D721Med (cell line): Measurements from ENCODE around the gene PIK3CG.
"Not testable (repeated sequence)": the region's sequence is repeated elsewhere in the genome, so short reads cannot be mapped to it uniquely, and the experiment has no call there.

Source experiments
- DNase-seq: peaks from one replicate; pipeline ENCODE4 v3.0.0; 2011; ENCODE audit warnings: low spot score; ENCODE audit not compliant: insufficient read length
- FAIRE-seq: peaks from 2 replicates; lab custom pipeline; 2011; peaks lifted over from hg19 to GRCh38; lab: Jason Lieb, UNC
- TF ChIP-seq, protein P1 (sequence below): IDR thresholded peaks from 2 replicates; pipeline ENCODE4 v1.5.1; 2012; ENCODE audit warnings: mild to moderate bottlenecking, control low read depth; ENCODE audit not compliant: insufficient read depth; ENCODE audit errors: missing control alignments

PIK3CG gene

DNA sequence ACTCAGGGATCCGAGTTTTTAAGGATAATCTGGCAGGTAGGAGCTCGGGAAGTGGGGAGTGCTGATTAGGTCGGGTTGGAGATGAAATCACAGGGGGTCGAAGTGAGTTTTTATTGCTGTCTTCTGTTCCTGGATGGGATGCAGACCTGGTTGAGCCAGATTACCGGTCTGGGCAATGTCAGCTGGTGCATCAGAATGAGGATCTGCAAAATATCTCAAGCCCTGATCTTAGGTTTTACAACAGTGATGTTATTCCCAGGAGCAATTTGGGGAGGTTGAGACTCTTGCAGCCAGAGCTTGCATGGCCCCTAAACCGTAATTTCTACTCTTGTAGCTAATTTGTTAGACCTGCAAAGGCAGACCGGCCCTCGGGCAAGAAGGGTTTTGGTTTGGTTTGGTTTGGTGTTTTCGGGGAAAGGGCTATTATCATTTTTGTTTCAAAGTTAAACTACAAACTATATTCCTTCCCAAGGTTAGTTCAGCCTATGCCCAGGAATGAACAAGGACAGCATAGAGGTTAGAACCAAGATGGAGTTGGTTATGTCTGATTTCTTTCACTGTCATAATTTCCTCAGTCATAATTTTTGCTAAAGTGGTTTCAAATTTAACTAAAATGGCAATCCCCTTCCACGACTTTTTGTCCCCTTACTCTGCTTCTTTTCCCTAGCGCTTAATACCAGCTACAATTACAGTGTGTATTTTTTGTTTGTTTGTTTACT is 20.6 kb upstream of the PIK3CG start:
- TF ChIP-seq, protein P1, sequence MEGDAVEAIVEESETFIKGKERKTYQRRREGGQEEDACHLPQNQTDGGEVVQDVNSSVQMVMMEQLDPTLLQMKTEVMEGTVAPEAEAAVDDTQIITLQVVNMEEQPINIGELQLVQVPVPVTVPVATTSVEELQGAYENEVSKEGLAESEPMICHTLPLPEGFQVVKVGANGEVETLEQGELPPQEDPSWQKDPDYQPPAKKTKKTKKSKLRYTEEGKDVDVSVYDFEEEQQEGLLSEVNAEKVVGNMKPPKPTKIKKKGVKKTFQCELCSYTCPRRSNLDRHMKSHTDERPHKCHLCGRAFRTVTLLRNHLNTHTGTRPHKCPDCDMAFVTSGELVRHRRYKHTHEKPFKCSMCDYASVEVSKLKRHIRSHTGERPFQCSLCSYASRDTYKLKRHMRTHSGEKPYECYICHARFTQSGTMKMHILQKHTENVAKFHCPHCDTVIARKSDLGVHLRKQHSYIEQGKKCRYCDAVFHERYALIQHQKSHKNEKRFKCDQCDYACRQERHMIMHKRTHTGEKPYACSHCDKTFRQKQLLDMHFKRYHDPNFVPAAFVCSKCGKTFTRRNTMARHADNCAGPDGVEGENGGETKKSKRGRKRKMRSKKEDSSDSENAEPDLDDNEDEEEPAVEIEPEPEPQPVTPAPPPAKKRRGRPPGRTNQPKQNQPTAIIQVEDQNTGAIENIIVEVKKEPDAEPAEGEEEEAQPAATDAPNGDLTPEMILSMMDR, result no peak
- FAIRE-seq, result no peak
- DNase-seq, result no peak

DNA sequence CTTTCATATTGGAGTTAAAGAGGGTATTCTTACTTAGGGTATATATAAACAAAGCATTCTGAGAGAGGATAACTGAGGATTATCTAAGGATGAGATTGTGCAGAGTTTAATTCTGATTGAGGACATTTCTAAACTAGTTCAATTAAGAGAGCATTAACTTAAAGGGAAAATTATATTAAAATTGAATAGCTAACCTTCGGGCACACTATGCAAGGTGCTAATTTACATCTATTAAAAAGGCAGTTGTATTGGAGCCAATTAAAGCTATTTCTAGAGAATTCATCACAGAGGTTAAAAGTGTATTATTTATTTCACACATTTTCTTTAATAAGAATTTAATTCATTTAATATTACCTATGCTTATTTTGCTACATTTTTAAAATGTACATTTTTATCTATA is 17.0 kb upstream of the PIK3CG start:
- FAIRE-seq (no peak), DNase-seq (no peak)
- TF ChIP-seq, protein P1, result no peak

DNA sequence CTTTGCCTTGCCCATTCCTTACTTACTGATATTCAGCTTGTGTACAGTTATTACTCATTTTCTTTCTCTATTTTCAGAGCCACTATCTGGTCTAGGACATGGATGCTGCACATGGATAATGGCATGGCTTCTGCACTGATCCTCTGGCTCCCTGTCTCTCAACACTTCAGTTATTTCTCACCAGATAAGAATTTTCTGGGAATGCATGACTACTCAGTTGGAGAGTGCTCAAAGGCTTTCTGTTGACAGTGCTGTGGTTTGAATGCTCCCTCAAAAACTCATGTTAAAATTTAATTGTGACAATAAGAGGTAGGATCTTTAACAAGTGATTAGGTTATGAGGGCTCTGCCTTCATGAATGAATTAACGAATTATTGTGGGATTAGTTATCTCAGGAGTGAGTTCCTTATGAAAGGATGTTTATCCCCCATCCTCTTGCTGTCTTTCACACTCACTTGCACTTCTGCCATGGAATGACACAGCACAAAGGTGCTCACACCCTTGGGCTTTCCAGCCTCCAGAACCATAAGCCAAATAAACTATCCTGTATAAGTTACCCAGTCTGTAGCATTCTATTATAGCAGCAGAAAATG is 16.1 kb upstream of the PIK3CG start:
- FAIRE-seq (no peak), DNase-seq (no peak)
- TF ChIP-seq, protein P1, result no peak

DNA sequence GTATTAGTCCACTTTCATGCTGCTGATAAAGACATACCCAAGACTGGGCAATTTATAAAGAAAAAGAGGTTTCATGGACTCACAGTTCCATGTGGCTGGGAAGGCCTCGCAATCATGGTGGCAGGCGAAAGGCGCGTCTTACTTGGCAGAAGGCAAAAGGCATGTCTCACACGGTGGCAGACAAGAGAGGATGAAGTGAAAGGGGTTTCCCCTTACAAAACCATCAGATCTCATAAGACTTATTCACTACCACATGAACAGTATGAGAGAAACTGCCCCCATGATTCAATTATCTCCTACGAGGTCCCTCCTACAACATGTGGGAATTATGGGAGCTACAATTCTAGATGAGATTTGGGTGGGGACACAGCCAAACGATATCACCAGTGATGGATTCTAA is 13.4 kb upstream of the PIK3CG start:
- FAIRE-seq, DNase-seq: not testable (repeated sequence)

DNA sequence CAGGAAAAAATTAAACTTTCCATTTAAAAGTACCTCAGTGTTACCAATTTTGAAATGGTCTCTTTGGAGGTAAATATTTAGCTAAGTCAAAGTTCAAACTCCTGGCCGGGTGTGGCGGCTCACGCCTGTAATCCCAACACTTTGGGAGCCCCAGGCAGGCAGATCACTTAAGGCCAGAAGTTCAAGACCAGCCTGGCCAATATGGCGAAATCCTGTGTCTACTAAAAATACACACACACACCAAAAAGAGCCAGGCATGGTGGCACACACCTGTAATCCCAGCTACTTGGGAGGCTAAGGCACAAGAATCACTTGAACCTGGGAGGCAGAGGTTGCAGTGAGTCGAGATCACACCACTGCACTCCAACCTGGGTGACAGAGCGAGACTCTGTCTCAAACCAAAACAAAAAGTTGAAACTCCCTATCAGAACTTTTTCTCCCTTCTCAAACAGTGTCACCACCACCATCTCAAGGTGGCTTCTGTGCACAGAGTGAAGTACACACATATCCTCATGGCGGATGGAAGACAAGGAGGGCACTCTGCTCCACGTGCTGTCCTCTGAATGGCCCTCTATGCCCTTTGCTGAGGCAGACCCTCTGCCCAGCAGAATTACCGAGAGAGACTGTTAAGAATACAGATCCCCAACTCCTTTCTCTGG is 11.7 kb upstream of the PIK3CG start:
- TF ChIP-seq, protein P1, result no peak
- FAIRE-seq (no peak), DNase-seq (no peak)

DNA sequence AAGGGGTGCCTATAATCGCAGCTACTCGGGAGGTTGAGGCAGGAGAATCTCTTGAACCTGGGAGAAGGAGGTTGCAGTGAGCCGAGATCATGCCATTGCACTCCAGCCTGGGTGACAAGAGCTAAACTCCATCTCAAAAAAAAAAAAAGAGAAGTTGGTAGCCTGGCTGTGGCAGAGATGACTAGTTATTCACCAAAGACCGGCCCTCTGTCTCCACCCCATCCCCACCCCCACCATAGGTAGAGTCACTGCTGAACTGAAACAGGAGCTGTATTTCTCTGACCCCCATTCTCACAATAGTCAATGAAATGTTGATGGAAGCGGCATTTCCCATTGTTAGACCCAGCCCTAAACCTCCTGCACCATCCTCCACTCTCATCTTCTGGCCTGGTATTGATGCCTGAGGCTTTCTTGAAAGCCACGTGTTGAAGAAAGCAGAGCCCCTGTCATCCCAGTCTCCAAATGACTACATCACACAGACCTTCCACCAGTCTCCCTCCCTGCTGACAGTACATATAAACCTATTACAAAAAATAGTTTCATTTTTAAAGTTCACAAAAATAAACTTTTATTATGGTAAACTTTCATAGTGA is 9.4 kb upstream of the PIK3CG start:
- TF ChIP-seq, protein P1, result no peak
- no peak for FAIRE-seq
- no peak for DNase-seq

DNA sequence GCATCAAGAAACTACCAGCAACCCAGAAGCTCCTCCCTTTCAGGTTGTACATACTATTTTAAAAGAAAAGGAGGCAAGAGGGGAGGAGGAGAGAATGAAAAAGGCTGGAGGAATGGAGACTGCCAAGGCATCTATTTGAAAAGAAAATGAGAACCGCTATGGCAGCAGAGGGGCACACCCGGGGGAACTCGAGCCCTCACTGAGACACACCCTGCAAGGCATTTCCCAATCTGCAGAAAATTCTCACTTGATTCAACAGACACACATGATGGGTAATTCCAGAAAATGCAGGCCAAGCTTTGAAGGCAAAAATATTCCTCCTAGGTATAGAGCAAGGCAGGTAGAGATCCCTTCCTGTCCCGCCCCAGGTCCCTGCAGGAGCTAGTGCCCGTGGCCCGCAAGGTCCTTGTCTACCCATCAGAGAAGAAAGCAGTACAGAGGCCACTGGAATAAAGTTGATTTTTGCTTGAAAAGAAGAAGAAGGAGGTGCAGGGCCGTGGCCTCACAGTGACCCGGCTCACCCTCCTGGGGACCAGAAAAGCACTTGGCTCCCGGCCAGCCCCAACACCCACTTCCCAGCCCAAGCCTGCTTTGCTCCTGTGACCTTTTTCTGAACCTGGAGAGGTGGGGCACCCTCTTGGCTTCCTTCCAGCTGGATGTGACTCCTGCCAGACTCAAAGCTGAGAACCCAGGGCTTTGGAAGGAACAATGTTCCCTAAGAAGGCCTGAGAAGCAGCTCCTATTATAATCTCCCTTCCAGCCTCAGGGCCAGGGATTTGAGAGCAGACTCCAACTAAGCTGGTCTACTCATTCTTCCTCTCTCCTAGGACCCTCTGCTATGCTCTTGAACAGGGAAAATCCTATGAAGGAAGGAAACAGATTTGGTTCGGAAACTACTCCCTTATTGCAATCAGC is 6.2 kb upstream of the PIK3CG start:
- FAIRE-seq (no peak), DNase-seq (no peak)
- TF ChIP-seq, protein P1, result no peak
